Measurements from ENCODE around the gene NKX2-1.

DNA sequence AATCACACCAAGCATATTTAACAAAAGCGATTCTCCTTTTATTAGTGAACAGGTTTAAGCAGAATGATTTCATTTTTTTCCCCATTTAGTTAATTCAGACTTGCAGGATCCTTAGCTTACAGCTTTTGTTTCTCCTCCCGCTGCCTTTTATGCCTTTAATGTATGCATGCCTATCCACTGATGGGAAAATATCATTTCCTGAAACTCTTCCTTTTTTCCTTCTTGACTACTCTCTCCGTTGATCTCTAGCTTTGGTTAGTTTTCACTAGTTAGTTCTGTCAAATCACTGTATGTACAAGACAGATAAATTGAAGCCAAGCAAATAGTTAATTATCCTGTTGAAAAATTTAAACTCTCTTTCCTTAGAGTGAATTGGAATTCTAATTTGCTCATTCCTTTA, 26.3 kb downstream of the NKX2-1 start:
- TF ChIP-seq, protein P1, sequence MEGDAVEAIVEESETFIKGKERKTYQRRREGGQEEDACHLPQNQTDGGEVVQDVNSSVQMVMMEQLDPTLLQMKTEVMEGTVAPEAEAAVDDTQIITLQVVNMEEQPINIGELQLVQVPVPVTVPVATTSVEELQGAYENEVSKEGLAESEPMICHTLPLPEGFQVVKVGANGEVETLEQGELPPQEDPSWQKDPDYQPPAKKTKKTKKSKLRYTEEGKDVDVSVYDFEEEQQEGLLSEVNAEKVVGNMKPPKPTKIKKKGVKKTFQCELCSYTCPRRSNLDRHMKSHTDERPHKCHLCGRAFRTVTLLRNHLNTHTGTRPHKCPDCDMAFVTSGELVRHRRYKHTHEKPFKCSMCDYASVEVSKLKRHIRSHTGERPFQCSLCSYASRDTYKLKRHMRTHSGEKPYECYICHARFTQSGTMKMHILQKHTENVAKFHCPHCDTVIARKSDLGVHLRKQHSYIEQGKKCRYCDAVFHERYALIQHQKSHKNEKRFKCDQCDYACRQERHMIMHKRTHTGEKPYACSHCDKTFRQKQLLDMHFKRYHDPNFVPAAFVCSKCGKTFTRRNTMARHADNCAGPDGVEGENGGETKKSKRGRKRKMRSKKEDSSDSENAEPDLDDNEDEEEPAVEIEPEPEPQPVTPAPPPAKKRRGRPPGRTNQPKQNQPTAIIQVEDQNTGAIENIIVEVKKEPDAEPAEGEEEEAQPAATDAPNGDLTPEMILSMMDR (conservative IDR thresholded peaks at IDR 0.05; ENCODE audit: low read depth, low read length), result no peak
- no peak for TF ChIP-seq EZH2 (IDR thresholded peaks at IDR 0.05; ENCODE audit: borderline replicate concordance, low read depth, low read length, poor library complexity, severe bottlenecking)
